ENCODE data around the gene ANKMY1.
"Not testable (repeated sequence)": the region's sequence is repeated elsewhere in the genome, so short reads cannot be mapped to it uniquely, and the experiment has no call there.

Gene ANKMY1

GRCh38 chr2:240551288-240551687 lies 6.5 kb downstream of the ANKMY1 start:
- DNase-seq: no peak

DNA sequence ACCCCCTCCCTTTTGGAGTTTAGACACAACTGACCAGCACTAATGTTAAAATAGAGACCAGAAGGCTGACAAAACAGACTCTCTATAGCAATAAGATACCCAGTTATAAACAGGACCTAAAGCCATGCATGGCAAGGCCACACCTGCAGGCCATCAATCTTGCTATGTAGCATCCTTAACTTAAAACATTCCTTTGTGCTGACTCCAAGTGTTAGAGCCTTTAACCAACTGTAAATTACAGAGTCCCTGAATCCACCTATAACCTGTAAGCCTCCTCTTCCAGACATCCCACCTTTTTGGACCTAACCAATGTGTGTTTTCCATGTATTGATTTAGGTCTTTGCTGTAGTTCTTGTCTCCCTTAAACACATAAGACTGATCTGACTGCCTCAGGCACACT lies 17.9 kb downstream of the ANKMY1 start:
- DNase-seq: no peak

DNA sequence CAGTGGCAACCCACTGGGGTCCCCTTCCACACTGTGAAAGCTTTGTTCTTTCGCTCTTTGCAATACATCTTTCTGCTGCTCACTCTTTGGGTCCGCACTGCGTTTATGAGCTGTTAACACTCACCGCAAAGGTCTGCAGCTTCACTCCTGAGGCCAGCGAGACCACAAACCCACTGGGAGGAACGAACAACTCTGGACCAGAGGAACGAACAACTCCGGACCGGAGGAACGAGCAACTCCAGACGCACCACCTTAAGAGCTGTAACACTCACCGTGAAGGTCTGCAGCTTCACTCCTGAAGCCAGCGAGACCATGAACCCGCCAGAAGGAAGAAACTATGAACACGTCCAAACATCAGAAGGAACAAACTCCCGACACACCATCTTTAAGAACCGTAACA lies 18.7 kb downstream of the ANKMY1 start:
- not testable (repeated sequence) for DNase-seq

DNA sequence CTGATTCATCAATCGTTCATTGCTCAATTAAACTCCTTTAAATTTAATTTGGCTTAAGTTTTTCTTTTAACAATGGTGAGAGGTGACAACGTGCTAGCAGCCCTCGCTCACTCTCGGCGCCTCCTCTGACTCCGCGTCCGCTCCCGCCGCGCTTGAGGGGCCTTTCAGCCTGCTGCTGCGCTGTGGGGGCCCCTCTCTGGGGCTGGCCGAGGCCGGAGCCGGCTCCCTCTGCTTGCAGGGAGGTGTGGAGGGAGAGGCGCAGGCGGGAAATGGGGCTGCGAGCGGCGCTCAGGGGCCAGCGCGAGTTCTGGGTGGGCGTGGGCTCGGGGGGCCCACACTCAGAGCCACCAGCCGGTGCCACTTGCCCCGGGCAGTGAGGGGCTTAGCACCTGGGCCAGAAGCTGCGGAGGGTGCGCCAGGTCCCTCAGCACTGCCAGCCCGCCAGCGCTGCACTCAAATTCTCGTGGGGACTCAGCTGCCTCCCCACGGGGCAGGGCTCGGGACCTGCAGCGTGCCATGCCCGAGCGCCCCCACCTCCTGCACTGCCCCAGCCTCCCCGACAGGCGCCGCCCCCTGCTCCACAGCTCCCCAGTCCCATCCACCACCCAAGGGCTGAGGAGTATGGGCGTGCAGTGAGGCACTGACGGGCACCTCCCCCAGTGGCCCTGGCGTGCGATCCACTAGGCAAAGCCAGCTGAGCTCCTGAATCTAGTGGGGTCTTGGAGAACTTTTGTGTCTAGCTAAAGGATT lies 19.6 kb downstream of the ANKMY1 start:
- no peak for DNase-seq

- DNase-seq: no peak
Observed at GRCh38 chr2:240532031-240532775, 25.6 kb downstream of the ANKMY1 start.

DNA sequence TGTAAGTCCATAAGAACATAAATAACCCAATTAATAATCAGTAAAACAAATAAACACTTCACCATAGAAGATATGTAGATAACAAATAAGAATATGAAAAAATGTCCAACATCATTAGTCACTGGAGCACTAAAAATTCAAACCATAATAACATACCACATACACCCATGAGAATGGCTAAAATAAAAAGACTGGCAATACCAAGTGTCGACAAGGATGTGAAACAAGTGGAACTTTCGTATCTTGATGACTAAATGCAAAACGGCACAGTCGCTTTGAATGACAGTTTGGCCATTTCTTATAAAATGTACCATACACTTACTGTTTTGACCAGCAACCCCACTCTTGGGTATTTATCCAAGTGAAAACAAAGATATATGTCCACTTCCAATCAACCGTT lies 26.8 kb downstream of the ANKMY1 start:
- DNase-seq: no peak

GRCh38 chr2:240530181-240530580 lies 27.6 kb downstream of the ANKMY1 start:
- no peak for DNase-seq

- no peak for DNase-seq
Observed at GRCh38 chr2:240529344-240529999, 28.3 kb downstream of the ANKMY1 start.

DNA sequence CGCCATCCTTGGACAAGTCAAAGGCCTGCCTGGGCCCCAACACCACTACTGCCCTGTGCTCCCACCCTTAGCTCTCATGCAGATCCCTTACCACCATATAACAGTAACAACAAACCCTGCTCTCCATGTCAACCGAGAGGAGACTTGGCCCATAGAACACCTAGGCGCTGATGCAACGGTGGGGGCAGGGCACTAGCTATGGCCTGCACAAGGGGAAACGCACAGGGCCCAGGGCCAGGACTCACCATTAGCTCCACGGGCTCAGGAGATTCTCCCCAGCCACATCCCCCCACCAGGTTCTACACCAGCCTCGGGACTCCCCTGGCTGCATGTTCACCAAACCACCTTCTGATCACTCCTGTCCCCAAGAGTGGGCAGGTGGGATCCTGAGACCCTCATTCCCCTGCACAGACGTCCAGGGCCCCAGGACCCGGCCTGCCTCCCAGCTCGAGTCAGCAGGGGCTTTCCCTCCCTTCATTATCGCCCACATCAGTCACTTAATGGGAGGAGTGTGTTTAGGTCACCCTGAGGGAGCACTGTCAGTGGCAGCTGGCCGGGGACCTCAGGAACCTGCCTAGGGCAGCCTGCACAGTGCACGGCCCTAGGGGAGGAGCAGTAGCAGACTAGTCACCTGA lies 29.3 kb downstream of the ANKMY1 start:
- no peak for DNase-seq

GRCh38 chr2:240527153-240527750 lies 30.5 kb downstream of the ANKMY1 start:
- DNase-seq: no peak

DNA sequence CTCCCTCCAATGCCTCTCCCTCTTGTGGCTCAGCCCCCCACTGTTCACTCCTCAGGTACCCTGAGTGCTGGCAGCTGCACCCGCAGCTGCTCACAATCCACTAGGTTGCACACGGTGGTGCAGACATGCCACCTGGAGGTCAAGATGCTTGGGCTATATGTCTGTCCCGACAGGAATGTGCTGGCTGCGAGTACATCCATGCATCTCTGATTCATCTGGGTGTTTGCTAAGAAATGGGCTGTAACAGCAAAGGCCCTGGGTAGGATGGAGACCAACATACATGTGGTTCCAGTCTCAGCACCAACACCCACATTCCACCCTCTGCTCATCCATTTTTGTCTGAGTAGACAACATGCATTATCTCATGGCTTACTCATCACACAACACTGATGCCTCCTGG lies 31.3 kb downstream of the ANKMY1 start:
- DNase-seq: no peak

DNA sequence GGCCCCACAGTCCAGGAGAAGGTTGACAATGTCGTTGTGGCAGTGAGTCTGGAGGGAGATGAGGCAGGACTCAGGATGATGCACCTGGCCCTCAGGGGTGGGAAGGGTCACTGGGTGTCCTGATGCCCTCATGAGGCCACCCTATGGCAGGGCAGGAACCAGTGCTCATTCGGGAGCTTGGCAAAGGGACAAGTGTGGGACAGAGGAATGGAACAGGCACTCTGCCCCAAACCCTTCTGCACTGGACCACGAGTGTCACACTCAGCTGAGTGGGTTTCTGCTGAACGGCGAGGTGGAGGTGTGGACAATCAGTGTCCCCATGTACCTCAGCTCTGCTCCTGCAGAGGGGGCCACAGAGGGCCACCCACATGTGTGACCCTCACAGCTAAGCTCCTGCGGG lies 32.0 kb downstream of the ANKMY1 start:
- no peak for DNase-seq

GRCh38 chr2:240524963-240525718 lies 32.6 kb downstream of the ANKMY1 start:
- no peak for DNase-seq

DNA sequence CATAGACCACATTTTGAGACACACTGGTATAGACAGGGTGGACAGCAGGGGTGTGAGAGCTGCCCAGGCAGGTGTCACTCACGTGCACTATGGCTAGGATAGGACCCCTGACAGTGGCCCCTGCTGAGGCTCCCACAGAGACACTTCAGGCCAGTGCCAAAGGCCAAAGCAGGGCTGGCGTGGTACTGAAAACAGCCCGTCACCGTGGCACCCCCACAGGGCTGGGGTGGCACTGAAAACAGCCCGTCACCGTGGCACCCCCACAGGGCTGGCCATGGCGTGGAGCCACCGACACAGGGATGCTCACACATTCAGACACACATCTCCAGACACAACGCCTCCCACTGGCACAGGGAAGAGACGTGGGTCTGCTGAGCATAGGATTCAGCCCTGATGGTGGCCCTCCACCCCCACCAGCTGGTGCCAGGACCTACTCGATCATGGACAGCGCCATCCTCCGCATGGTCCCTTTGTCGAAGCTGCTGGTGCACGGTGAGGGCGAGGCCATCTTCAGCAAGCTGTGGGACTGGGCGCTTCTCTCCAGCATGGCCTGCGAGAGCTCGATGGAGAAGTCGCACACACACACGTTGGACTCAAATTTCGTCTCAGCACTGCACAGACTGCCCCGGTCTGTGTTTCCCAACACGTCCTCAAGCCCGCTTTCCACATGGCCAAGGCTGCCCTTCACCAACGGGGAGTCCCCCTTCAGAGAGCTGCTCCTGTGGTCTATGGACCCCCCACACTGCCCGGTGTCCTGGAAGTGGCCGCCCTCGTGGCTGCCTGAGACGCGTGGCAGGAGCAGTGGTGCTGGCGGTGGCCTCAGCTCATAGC lies 34.1 kb downstream of the ANKMY1 start:
- no peak for DNase-seq

GRCh38 chr2:240522406-240522805 lies 35.4 kb downstream of the ANKMY1 start:
- no peak for DNase-seq

- DNase-seq: not testable (repeated sequence)
Observed at GRCh38 chr2:240521885-240522284, 35.9 kb downstream of the ANKMY1 start.

GRCh38 chr2:240520974-240521350 lies 36.8 kb downstream of the ANKMY1 start:
- DNase-seq: no peak

GRCh38 chr2:240520130-240520973 lies 37.4 kb downstream of the ANKMY1 start:
- DNase-seq: no peak

GRCh38 chr2:240519396-240520129 lies 38.2 kb downstream of the ANKMY1 start:
- no peak for DNase-seq

GRCh38 chr2:240518981-240519380 lies 38.8 kb downstream of the ANKMY1 start:
- no peak for DNase-seq
